ENCODE results near the gene COL2A1.

COL2A1 gene

GRCh38 chr12:48030173-48030650 is 25.9 kb upstream of the COL2A1 start:
- no peak for DNase-seq (ENCODE audit: low read depth in 3 of 3)

GRCh38 chr12:48029491-48030172 is 25.4 kb upstream of the COL2A1 start:
- DNase-seq (ENCODE audit: low read depth in 3 of 3): no peak

GRCh38 chr12:48028541-48029431 is 24.5 kb upstream of the COL2A1 start:
- no peak for DNase-seq (ENCODE audit: low read depth in 3 of 3)

GRCh38 chr12:48027183-48028002 is 23.1 kb upstream of the COL2A1 start:
- DNase-seq (ENCODE audit: low read depth in 3 of 3): no peak

GRCh38 chr12:48026060-48026827 is 22.0 kb upstream of the COL2A1 start:
- DNase-seq (ENCODE audit: low read depth in 3 of 3): no peak

- DNase-seq (ENCODE audit: low read depth in 3 of 3): no peak
These were observed 21.0 kb upstream of the COL2A1 start for GRCh38 chr12:48025281-48025680.

- no peak for DNase-seq (ENCODE audit: low read depth in 3 of 3)
These were observed 20.5 kb upstream of the COL2A1 start for GRCh38 chr12:48024735-48025134.

- no peak for DNase-seq (ENCODE audit: low read depth in 3 of 3)
These were observed 19.1 kb upstream of the COL2A1 start for GRCh38 chr12:48023386-48023785.

GRCh38 chr12:48022676-48023385 is 18.6 kb upstream of the COL2A1 start:
- DNase-seq (ENCODE audit: low read depth in 3 of 3): no peak

GRCh38 chr12:48022180-48022521 is 17.9 kb upstream of the COL2A1 start:
- DNase-seq (ENCODE audit: low read depth in 3 of 3): no peak

- no peak for DNase-seq (ENCODE audit: low read depth in 3 of 3)
These were observed 17.4 kb upstream of the COL2A1 start for GRCh38 chr12:48021485-48022179.

- no peak for DNase-seq (ENCODE audit: low read depth in 3 of 3)
These were observed 15.5 kb upstream of the COL2A1 start for GRCh38 chr12:48019639-48020265.

GRCh38 chr12:48018618-48018995 is 14.3 kb upstream of the COL2A1 start:
- no peak for DNase-seq (ENCODE audit: low read depth in 3 of 3)

- DNase-seq (ENCODE audit: low read depth in 3 of 3): no peak
These were observed 13.8 kb upstream of the COL2A1 start for GRCh38 chr12:48017921-48018617.

GRCh38 chr12:48017496-48017895 is 13.2 kb upstream of the COL2A1 start:
- DNase-seq (ENCODE audit: low read depth in 3 of 3): no peak

- no peak for DNase-seq (ENCODE audit: low read depth in 3 of 3)
These were observed 12.2 kb upstream of the COL2A1 start for GRCh38 chr12:48016373-48017020.

GRCh38 chr12:48015954-48016353 is 11.7 kb upstream of the COL2A1 start:
- DNase-seq (ENCODE audit: low read depth in 3 of 3): no peak

GRCh38 chr12:48015129-48015528 is 10.9 kb upstream of the COL2A1 start:
- DNase-seq (ENCODE audit: low read depth in 3 of 3): no peak

- DNase-seq (ENCODE audit: low read depth in 3 of 3): no peak
These were observed 9.0 kb upstream of the COL2A1 start for GRCh38 chr12:48013287-48013686.

All from stimulated activated CD4-positive, alpha-beta T cell treated with anti-CD3 and anti-CD28 coated beads, TNF-alpha, amount 100 ng/mL, for 48 hours (primary cell).